ENCODE measurements around the gene RXRA.

GRCh38 chr9:134352247-134352933 lies 26.1 kb downstream of the RXRA start:
- TF ChIP-seq POLR2A (IDR thresholded peaks at IDR 0.05) = no peak
- TF ChIP-seq, protein P1, sequence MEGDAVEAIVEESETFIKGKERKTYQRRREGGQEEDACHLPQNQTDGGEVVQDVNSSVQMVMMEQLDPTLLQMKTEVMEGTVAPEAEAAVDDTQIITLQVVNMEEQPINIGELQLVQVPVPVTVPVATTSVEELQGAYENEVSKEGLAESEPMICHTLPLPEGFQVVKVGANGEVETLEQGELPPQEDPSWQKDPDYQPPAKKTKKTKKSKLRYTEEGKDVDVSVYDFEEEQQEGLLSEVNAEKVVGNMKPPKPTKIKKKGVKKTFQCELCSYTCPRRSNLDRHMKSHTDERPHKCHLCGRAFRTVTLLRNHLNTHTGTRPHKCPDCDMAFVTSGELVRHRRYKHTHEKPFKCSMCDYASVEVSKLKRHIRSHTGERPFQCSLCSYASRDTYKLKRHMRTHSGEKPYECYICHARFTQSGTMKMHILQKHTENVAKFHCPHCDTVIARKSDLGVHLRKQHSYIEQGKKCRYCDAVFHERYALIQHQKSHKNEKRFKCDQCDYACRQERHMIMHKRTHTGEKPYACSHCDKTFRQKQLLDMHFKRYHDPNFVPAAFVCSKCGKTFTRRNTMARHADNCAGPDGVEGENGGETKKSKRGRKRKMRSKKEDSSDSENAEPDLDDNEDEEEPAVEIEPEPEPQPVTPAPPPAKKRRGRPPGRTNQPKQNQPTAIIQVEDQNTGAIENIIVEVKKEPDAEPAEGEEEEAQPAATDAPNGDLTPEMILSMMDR (IDR thresholded peaks at IDR 0.05) = no peak

Measured in tibial nerve (tissue), 3 donors.